HG03039 (cell line): ENCODE data around the gene CMTM8.

Source experiments
- ATAC-seq: cut with Tn5 transposase; IDR thresholded peaks from one replicate; pipeline ENCODE4 v1.9.1; 2021; ENCODE audit warnings: mild to moderate bottlenecking, moderate library complexity; ENCODE audit not compliant: unreplicated experiment

The CMTM8 gene

DNA sequence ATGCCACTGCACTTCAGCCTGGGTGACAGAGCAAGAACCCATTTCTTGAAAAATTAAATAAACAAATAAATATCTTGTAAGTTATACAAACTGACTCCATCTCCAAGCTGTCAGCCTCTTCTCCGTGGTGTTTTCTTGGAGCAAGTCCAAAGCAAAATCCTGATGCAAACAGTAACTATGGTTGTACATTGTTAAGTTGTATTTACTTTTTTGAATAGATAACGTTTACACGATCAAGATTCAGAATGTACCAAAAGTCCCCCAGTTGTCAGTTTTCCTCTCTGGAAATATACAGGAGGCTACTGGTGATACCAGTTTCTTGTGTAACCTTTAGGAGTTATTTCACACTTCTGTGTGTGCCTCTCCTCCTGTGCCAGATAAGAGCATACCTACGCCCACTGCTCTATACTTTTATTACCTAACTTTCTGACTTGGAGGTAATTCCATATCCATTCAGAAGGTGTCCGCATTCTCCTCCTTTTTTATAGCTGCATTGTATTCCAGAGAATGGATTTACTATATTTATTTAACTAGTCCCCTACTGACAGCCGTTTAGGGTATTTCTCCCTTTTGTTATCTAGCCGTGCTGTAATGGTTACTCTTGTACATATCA is 167.3 kb downstream of the CMTM8 start:
- ATAC-seq, result no peak

DNA sequence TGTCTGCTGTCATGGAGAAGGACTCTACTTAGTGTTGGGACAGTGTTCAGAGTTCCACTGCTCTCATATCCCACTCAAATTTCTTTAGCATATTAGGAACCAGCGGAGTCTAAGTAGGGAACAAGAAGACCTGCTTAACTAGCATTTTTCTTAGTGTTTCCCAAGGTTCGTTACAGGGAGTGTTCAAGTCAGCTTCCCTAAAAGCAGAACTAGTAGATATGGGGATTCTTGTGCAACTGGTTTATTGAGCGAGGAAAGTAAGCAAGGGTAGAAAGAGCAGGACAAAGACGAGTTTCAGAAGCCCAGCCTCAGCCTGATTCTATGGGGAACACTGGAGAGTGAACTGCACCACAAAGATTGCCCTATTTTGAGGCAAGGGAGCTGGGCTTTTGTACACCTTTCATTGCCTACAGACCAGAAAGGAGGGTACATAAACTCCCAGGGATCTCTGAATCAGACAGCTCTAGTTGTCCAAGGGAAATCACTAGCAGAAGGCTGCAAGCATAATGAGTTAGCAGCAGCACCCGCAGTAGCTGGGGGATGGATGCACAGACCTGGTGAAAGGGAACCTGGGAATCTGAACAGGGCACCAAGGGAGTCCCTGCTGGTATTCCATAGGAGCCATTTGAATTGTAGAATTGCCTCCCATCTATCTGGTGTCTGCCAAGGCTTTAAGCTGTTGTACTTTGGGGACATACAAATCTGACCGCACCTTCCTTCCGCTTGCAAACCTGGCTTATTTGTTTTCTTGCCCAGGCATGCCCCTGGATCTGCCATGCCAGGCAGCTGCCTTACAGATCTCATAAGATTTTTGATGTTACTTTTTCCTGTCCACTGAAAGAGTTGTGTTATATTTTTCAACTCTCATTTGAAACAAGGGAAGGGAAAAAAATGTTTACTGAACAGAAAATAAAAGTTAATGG is 168.3 kb downstream of the CMTM8 start:
- ATAC-seq, result no peak

DNA sequence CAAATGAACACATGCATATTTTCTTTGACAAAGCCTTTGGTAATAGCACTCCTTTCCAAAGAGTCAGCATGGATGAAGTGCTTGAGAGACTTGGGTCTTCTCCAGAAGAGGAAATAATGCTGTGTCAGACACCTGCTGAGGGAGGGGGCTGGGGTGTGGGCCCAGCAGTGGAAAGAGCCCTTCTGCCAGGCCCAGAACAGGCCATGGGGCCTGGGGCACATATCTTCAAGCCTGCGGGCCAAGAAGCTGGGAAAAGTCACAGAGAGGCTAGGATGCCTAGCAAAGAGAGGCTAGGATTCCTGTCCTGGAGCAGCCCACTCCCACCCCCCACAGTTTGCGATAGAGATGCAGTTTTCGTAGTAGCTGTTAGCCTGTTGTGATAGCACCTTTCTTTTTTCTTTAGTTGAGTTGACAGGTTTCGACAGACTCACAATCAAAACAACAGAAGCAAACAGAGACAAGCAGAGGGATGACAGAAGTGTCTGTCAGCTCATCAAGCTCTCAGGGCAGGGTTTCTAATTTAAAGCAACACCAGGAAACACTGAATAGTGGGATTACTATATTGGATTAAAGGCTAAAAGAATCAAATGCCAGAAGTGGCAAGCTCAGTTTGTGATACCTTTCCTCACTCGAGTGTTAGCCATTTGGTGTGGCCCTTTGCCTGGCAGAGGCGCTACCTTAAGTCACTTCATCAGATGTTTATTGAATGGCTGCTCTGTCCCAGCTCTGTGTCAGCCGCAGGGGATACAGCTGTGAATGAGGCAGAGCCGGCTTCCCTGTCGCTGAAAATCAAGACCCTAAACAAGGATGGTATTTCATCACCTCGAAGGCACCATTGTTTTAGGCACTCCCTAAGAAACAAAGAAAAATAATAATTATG is 172.1 kb downstream of the CMTM8 start:
- ATAC-seq, result no peak

DNA sequence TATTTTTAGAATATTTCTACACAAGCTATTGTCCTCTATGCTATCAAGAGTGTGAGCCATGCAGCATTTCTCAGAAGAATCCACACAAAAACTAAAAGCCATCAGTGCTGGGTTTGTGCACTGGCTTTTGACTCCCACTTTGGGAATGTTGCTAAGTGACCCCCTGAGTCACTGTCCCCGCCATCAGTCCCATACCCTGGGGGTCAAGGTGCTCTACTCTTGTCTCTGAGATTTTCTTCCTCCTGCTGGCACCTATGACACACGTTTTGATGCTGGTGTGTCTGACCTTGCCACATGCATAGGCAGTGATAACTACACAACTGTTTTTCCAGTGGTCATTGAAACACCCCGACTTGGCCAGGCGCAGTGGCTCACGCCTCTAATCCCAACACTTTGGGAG is 173.0 kb downstream of the CMTM8 start:
- ATAC-seq, result no peak

DNA sequence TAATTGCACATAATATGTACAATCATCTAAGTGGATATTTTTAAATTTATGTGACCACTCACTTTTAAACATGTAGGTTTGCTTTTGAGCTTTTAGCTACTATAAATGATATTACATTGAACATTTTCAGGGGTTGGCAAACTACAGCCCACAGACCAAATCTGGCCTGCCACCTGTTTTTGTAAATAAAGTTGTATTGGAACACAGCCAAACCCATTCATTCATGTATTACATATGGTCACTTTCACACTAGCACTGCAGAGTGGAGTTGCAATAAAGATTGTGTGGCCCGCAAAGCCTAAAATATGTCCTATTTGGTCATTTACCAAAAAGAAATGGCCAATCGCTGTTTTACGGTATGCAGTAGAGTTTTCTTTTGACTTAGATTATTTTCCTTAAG is 174.4 kb downstream of the CMTM8 start:
- ATAC-seq, result no peak

DNA sequence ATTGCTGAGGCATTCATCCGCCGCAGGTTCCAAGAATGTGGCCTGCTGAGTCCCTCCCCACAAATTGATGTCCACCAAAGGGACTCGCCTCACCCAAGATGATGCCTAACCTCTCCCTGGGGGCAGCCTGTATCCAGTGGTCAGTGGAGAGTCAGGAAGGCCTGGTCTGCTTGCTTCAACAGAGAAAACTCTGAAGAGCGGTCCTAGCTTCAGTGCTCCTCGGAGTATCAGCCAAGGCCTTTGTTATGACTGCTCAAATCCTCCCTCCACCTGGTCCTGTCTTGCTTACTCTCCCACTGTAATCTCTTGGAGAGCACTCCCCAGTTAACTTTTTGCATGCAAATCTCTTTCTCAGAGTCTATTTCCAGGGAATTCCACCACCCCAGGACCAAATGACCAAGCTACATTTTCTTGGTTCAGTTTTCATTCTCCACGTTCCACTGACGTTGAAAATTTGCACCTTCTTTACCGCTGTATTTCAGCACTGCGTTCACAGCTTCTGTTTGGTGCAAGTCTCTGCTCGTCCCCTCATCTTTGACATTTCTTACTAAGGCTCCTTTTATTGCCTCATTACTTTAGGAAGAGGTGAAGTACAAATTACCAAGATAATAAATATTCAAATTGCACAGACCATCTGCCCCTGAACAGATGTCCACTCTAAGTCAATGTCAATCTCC is 175.5 kb downstream of the CMTM8 start:
- no peak for ATAC-seq

DNA sequence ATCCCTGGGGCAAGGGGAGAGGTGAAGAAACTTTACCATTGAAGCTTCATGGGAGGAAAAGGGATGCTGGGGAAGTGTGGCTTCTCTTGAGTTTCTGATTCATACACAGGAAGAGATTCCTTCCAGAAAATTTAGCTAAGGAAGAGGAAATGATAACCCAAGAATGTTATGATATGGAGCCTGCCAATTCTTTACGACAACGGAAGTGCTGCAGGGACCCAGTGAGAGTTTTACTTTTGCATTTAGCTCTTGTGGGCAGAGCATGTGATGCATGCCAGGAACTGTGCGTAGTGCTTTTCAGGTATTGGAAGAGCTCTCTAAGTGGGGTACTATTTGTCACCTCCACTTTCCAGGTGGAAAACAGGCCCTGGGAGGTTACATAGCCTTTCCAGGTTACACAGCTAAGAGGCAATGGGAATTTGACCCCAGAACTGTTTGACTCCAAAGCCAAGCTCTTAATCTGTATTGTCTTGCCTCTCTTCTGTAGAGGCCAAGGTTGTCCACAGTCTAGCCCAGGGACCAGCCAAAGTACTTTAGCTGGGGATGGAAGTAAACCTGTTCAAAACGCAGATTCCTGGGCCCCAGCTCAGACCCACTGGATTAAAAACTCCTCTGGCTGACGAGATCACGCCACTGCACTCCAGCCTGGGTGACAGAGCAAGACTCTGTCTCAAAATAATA is 176.2 kb downstream of the CMTM8 start:
- no peak for ATAC-seq

DNA sequence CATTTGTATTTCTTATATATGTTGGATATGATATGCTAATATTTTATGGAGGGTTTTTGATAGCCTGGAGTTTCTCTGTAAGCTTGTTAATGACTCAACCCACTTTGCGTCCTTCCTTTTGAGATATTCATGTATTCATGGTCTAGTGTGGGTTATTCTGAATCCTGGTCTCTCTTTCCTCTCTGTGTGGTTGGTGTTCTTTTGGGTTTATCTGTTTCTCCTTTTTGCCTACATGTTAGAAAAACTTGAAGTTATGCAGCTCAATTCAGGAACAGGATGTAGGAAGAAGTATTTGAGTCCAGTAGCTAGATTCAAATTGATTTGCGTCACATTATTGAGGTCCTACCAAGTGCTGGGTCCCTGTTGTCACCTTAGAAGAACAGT is 181.3 kb downstream of the CMTM8 start:
- no peak for ATAC-seq
